ENCODE measurements around the gene SEPTIN14. TPM values are rescaled to one million over a fixed set of nuclear protein-coding genes. Genes with fewer than 3 reads are reported as not detected.

The SEPTIN14 gene
- total and polyA plus RNA-seq, 2 of the 8 experiments (the other 6 are each of a cell fraction or from before 2014, with no cell fraction given): not detected

GRCh38 chr7:55895021-55895420 is 32.5 kb upstream of the SEPTIN14 start (continued):
- TF ChIP-seq CHD7 (IDR thresholded peaks at IDR 0.05; ENCODE audit: insufficient replicate concordance, low read length) (no peak), KDM1A (IDR thresholded peaks at IDR 0.05; ENCODE audit: borderline replicate concordance, low read length) (no peak), BACH1 (IDR thresholded peaks at IDR 0.05; ENCODE audit: low read length) (no peak), SP4 (IDR thresholded peaks at IDR 0.05; ENCODE audit: low read length) (no peak), TAF7 (optimal IDR thresholded peaks at IDR 0.05; ENCODE audit: borderline replicate concordance, low read depth, low read length) (no peak)
